Cardiac fibroblast (primary cell): Measurements from ENCODE around the gene IFI44L.
A peak's percentile ranks its signal among the peaks of the same experiment; 100 is the strongest.

Experiments used
- DNase-seq, 2 donors: peaks; one replicate each; pipeline versions ENCODE4 v3.0.0 to v3.0.0-alpha.2; 2010; ENCODE audit warnings: low read depth in 2 of 2
- H3K4me3 ChIP-seq, 2 donors: replicated peaks in 1 of 2; 1 replicate in 1 of 2; 2 replicates in 1 of 2; pipeline ENCODE4 v1.5.1; 2011; ENCODE audit warnings: low read depth in 2 of 2, low read length in 2 of 2, mild to moderate bottlenecking in 2 of 2, moderate library complexity in 1 of 2
- TF ChIP-seq, protein P1 (sequence below): IDR thresholded peaks from one replicate; pipeline ENCODE4 v1.5.1; 2011; ENCODE audit warnings: low read depth, mild to moderate bottlenecking, low read length, inconsistent platforms

IFI44L gene

DNA sequence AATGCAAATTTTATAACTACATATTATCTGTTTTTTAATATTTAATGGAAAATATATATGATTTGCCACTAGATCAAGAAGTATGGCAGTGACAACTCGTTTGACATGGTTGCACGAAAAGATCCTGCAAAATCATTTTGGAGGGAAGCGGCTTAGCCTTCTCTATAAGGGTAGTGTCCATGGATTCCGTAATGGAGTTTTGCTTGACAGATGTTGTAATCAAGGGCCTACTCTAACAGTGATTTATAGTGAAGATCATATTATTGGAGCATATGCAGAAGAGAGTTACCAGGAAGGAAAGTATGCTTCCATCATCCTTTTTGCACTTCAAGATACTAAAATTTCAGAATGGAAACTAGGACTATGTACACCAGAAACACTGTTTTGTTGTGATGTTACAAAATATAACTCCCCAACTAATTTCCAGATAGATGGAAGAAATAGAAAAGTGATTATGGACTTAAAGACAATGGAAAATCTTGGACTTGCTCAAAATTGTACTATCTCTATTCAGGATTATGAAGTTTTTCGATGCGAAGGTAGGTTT is 29.9 kb downstream of the IFI44L start:
- H3K4me3 ChIP-seq, result peak overlapping the region in 1 of 2 donors; percentile 50
- TF ChIP-seq, protein P1, sequence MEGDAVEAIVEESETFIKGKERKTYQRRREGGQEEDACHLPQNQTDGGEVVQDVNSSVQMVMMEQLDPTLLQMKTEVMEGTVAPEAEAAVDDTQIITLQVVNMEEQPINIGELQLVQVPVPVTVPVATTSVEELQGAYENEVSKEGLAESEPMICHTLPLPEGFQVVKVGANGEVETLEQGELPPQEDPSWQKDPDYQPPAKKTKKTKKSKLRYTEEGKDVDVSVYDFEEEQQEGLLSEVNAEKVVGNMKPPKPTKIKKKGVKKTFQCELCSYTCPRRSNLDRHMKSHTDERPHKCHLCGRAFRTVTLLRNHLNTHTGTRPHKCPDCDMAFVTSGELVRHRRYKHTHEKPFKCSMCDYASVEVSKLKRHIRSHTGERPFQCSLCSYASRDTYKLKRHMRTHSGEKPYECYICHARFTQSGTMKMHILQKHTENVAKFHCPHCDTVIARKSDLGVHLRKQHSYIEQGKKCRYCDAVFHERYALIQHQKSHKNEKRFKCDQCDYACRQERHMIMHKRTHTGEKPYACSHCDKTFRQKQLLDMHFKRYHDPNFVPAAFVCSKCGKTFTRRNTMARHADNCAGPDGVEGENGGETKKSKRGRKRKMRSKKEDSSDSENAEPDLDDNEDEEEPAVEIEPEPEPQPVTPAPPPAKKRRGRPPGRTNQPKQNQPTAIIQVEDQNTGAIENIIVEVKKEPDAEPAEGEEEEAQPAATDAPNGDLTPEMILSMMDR, result no peak
- DNase-seq, result peak; percentile 15 to 25

DNA sequence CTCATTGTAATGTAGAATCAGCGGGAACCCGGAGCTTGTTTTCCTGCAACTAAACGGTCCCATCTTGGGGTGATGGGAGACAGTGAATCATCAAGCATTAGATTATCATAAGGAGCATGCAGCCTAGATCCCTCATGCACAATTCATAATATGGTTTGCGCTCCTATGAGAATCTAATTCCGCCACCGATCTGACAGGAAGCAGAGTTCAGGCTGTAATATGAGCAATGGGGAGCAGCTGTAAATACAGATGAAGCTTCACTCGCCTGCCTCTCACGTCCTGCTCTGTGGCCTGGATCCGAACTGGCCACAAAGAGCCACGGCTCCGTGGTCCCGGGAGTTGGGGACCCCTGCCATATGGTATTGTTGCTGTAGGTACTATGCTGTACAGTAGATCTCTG is 31.0 kb downstream of the IFI44L start:
- peak overlapping the region in 1 of 2 donors; percentile 16 for H3K4me3 ChIP-seq

DNA sequence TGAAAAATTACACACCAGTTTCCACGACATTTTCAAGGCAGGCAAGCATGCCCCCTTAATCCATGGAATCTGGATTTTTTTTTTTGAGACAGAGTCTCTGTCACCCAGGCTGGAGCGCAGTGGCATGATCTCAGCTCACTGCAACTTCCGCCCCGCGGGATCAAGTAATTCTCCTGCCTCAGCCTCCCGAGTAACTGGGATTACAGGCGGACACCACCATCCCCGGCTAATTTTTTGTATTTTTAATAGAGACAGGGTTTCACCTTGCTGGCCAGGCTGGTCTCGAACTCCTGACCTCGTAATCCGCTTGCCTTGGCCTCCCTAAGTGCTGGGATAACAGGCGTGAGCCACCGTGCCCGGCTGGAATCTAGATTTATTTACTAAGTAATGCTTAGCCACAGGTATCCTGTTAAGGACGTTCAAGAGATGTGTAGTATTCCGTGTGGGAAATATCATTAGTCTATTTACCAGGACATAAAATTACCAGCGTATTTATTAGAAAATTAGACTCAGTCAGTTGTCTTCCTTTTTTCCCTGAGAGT is 31.8 kb downstream of the IFI44L start:
- DNase-seq, result no peak
- TF ChIP-seq, protein P1, result no peak
- H3K4me3 ChIP-seq, result no peak overlapping the region

More for the DNA sequence above, 31.0 kb downstream of the IFI44L start:
- TF ChIP-seq, protein P1, result no peak
- peak in 1 of 2 donors; percentile 50 for DNase-seq

DNA sequence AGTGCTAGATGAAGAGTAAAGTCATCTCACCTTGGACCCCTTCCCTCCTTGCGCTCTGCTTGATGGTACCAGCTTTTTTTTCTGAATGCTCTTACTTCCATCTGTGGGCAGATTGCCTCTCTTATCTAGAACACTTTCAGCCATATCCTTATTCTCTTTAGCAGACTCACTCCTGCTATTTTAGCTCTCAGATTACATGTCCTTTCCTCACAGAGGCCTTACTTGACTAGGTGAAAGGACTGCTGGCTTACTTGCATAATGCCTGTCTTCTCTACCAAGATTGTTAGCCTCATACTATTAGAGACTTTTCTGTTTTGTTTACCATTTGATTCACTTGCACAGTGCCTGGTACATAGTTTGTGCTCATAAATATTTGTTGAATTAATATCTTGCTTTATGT is 38.7 kb downstream of the IFI44L start:
- no peak overlapping the region for H3K4me3 ChIP-seq
- peak in 1 of 2 donors; percentile 48 for DNase-seq
- TF ChIP-seq, protein P1, result no peak

DNA sequence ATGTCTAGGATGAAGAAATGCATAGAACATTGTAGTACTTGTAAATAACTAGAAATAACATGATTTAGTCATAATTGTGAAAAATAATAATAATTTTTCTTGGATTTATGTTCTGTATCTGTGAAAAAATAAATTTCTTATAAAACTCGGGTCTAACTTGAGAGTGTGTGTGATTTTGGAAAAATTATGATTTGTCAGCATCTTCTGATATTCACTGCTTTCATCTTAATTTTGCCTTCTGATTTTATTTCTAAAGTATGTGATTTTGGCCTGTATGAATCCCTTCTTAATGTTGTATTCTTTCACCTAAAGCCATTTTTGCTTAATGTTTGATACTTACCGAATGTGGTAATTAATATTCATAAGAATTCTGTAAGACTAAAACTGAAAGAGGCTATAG is 43.7 kb downstream of the IFI44L start:
- TF ChIP-seq, protein P1, result no peak
- no peak for DNase-seq
- no peak overlapping the region for H3K4me3 ChIP-seq

DNA sequence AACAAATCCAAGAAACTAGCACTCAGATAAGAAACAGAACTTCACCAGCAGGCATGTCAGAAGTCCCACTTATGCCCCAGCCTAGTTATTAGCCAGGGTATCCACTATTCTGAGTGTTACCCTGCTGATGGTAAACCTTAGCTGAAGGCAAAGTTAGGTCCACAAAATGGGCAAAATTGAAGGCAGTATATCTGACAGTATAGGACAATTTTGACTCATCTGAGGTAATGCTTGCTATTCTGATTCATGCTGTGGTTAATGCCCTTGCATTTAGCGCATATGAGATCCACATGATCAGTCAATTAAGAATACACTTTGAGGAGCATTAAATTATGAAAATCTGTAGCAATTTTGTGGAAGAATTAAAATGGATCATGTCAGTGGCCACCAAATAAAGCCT is 44.5 kb downstream of the IFI44L start:
- no peak overlapping the region for H3K4me3 ChIP-seq
- DNase-seq, result peak in 1 of 2 donors; percentile 4
- TF ChIP-seq, protein P1, result no peak

DNA sequence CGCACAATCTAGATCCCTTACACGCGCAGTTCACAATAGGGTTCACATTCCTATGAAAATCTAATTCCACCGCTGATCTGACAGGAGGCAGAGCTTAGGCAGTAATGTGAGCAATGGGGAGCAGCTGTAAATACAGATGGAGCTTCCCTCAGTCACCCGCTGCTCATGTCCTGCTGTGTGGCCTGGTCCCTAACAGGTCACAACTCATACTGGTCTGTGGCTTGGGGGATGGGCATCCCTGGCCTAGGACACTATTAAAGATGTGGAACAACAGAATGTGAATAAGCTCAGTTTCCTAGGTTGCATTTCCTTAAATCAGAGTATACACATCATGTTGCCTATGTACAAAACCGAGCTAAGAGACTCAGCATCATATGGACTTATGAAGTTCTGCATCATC is 45.6 kb downstream of the IFI44L start:
- DNase-seq, result no peak
- H3K4me3 ChIP-seq, result no peak overlapping the region
- TF ChIP-seq, protein P1, result no peak
